Measurements from ENCODE around the gene RFPL1.
"Not testable (repeated sequence)": the region's sequence is repeated elsewhere in the genome, so short reads cannot be mapped to it uniquely, and the experiment has no call there.

The RFPL1 gene

GRCh38 chr22:29482726-29483125 lies 44.3 kb downstream of the RFPL1 start:
- Histone ChIP-seq H3K9ac (ENCODE audit: low read length) (no peak overlapping the region), H3K36me3 (ENCODE audit: control insufficient read depth, insufficient read depth, low read length) (no peaks in the 10 kb centered on the region), H3K4me1 (ENCODE audit: control insufficient read depth, insufficient read depth, low read length) (peaks cover 3% of the 10 kb centered on the region), H3K4me3 (ENCODE audit: low read length) (no peak overlapping the region), H3K27me3 (ENCODE audit: control insufficient read depth, insufficient read depth, low read length) (peaks cover 35% of the 10 kb centered on the region), H3K27ac (ENCODE audit: low read depth, low read length) (no peak overlapping the region)

- H3K27ac ChIP-seq (ENCODE audit: low read depth, low read length) = no peak overlapping the region
- H3K9ac ChIP-seq (ENCODE audit: low read length) = no peak overlapping the region
- no peaks in the 10 kb centered on the region for H3K36me3 ChIP-seq (ENCODE audit: control insufficient read depth, insufficient read depth, low read length)
- no peak overlapping the region for H3K4me3 ChIP-seq (ENCODE audit: low read length)
- H3K4me1 ChIP-seq (ENCODE audit: control insufficient read depth, insufficient read depth, low read length) = peaks cover 3% of the 10 kb centered on the region
- peaks cover 35% of the 10 kb centered on the region for H3K27me3 ChIP-seq (ENCODE audit: control insufficient read depth, insufficient read depth, low read length)
These were observed 44.9 kb downstream of the RFPL1 start for GRCh38 chr22:29483254-29483653.

GRCh38 chr22:29484642-29485041 lies 46.3 kb downstream of the RFPL1 start:
- peaks cover 3% of the 10 kb centered on the region for H3K4me1 ChIP-seq (ENCODE audit: control insufficient read depth, insufficient read depth, low read length)
- H3K27me3 ChIP-seq (ENCODE audit: control insufficient read depth, insufficient read depth, low read length) = peaks cover 22% of the 10 kb centered on the region
- no peak overlapping the region for H3K4me3 ChIP-seq (ENCODE audit: low read length)

GRCh38 chr22:29485448-29485847 lies 47.1 kb downstream of the RFPL1 start:
- H3K4me1 ChIP-seq (ENCODE audit: control insufficient read depth, insufficient read depth, low read length) = peaks cover 3% of the 10 kb centered on the region
- H3K4me3 ChIP-seq (ENCODE audit: low read length) = no peak overlapping the region
- H3K36me3 ChIP-seq (ENCODE audit: control insufficient read depth, insufficient read depth, low read length) = no peaks in the 10 kb centered on the region
- H3K9ac ChIP-seq (ENCODE audit: low read length) = no peak overlapping the region
- H3K27ac ChIP-seq (ENCODE audit: low read depth, low read length) = no peak overlapping the region
- H3K27me3 ChIP-seq (ENCODE audit: control insufficient read depth, insufficient read depth, low read length) = peaks cover 14% of the 10 kb centered on the region

More at GRCh38 chr22:29484642-29485041, 46.3 kb downstream of the RFPL1 start:
- Histone ChIP-seq H3K9ac (ENCODE audit: low read length) (no peak overlapping the region), H3K36me3 (ENCODE audit: control insufficient read depth, insufficient read depth, low read length) (no peaks in the 10 kb centered on the region), H3K27ac (ENCODE audit: low read depth, low read length) (no peak overlapping the region)

- Histone ChIP-seq H3K27ac (ENCODE audit: low read depth, low read length) (no peak overlapping the region), H3K36me3 (ENCODE audit: control insufficient read depth, insufficient read depth, low read length) (no peaks in the 10 kb centered on the region), H3K4me3 (ENCODE audit: low read length) (no peak overlapping the region)
These were observed 49.1 kb downstream of the RFPL1 start for GRCh38 chr22:29487426-29487986.

GRCh38 chr22:29489127-29489780 lies 50.9 kb downstream of the RFPL1 start:
- not testable (repeated sequence) for H3K27me3 ChIP-seq (ENCODE audit: control insufficient read depth, insufficient read depth, low read length); H3K4me1 ChIP-seq (ENCODE audit: control insufficient read depth, insufficient read depth, low read length); H3K36me3 ChIP-seq (ENCODE audit: control insufficient read depth, insufficient read depth, low read length)

More at GRCh38 chr22:29487426-29487986, 49.1 kb downstream of the RFPL1 start:
- H3K27me3 ChIP-seq (ENCODE audit: control insufficient read depth, insufficient read depth, low read length) = no peaks in the 10 kb centered on the region
- H3K4me1 ChIP-seq (ENCODE audit: control insufficient read depth, insufficient read depth, low read length) = no peaks in the 10 kb centered on the region
- no peak overlapping the region for H3K9ac ChIP-seq (ENCODE audit: low read length)

GRCh38 chr22:29491012-29491411 lies 52.6 kb downstream of the RFPL1 start:
- Histone ChIP-seq H3K4me3 (ENCODE audit: low read length) (no peak overlapping the region), H3K4me1 (ENCODE audit: control insufficient read depth, insufficient read depth, low read length) (no peaks in the 10 kb centered on the region), H3K27ac (ENCODE audit: low read depth, low read length) (no peak overlapping the region), H3K27me3 (ENCODE audit: control insufficient read depth, insufficient read depth, low read length) (no peaks in the 10 kb centered on the region), H3K9ac (ENCODE audit: low read length) (no peak overlapping the region), H3K36me3 (ENCODE audit: control insufficient read depth, insufficient read depth, low read length) (no peaks in the 10 kb centered on the region)

More at GRCh38 chr22:29489127-29489780, 50.9 kb downstream of the RFPL1 start:
- H3K27ac ChIP-seq (ENCODE audit: low read depth, low read length); H3K4me3 ChIP-seq (ENCODE audit: low read length); H3K9ac ChIP-seq (ENCODE audit: low read length): not testable (repeated sequence)
